GM13977 (cell line): Measurements from ENCODE around the gene WNK2.

Source experiments
- DNase-seq: peaks from one replicate; pipeline ENCODE4 v3.0.0; 2012; ENCODE audit warnings: low spot score
- CTCF ChIP-seq: IDR thresholded peaks from 2 replicates; pipeline ENCODE4 v1.5.1; 2012; ENCODE audit warnings: mild to moderate bottlenecking, control low read depth; ENCODE audit not compliant: insufficient read depth; ENCODE audit errors: extremely low read depth, missing control alignments
- in situ Hi-C: fragments of 300-500 bp; cut with MboI; formaldehyde crosslinking; loops from one replicate; pipeline ENCODE4 v1.12.0; 2022; ENCODE audit warnings: low sequenced_read_pairs, low pct_unique_long_range_greater_than_20kb, mixed read lengths, inconsistent platforms; ENCODE audit not compliant: unreplicated experiment

The WNK2 gene

GRCh38 chr9:93223260-93224180 lies 39.6 kb downstream of the WNK2 start:
- in situ Hi-C loops, result no loop called here
- no peak for DNase-seq
- TF ChIP-seq CTCF, result no peak

- in situ Hi-C loops, result no loop called here
- no peak for DNase-seq
- no peak for TF ChIP-seq CTCF
Observed at GRCh38 chr9:93224591-93224990, 40.7 kb downstream of the WNK2 start.

- no peak for TF ChIP-seq CTCF
- DNase-seq, result peak; percentile 53
- in situ Hi-C loops, result no loop called here
Observed at GRCh38 chr9:93225417-93225816, 41.5 kb downstream of the WNK2 start.

GRCh38 chr9:93225892-93226291 lies 42.0 kb downstream of the WNK2 start:
- DNase-seq, result no peak
- in situ Hi-C loops, result no loop called here
- TF ChIP-seq CTCF, result no peak

- in situ Hi-C loops, result no loop called here
- TF ChIP-seq CTCF, result no peak
- DNase-seq, result no peak
Observed at GRCh38 chr9:93226819-93227218, 42.9 kb downstream of the WNK2 start.

- no peak for DNase-seq
- no peak for TF ChIP-seq CTCF
- in situ Hi-C loops, result no loop called here
Observed at GRCh38 chr9:93228030-93228429, 44.1 kb downstream of the WNK2 start.
